Sigmoid colon (tissue), 7 donors: Measurements from ENCODE around the gene PCDHGA11. TPM values are rescaled to one million over a fixed set of nuclear protein-coding genes. Genes with fewer than 3 reads are reported as not detected.
"Not testable (repeated sequence)": the region's sequence is repeated elsewhere in the genome, so short reads cannot be mapped to it uniquely, and the experiment has no call there.

Experiments used
- DNase-seq: peaks from one replicate; pipeline ENCODE4 v3.0.0-alpha.2; 2019
- H3K27ac ChIP-seq, 4 donors: fragments of 200-600 bp; sonication (generic); one replicate each; pipeline ENCODE4 v1.5.1; 2016 to 2019; ENCODE audit warnings: mild to moderate bottlenecking in 1 of 4
- H3K27me3 ChIP-seq, 3 donors: fragments of 200-600 bp; sonication (generic); one replicate each; pipeline ENCODE4 v1.5.1; 2019; ENCODE audit warnings: mild to moderate bottlenecking in 1 of 3
- H3K36me3 ChIP-seq, 4 donors: fragments of 200-600 bp; sonication (generic); one replicate each; pipeline ENCODE4 v1.5.1; 2016 to 2019
- H3K4me1 ChIP-seq, 4 donors: fragments of 200-600 bp; sonication (generic); one replicate each; pipeline ENCODE4 v1.5.1; 2017 to 2019
- H3K4me3 ChIP-seq, 4 donors: fragments of 200-600 bp; sonication (generic); one replicate each; pipeline ENCODE4 v1.5.1; 2017 to 2019; ENCODE audit warnings: mild to moderate bottlenecking in 2 of 4, moderate library complexity in 1 of 4
- H3K9me3 ChIP-seq, 4 donors: fragments of 200-600 bp in 3 of 4; sonication (generic) in 3 of 4; one replicate each; pipeline versions ENCODE4 v1.5.1 to v1.6.1; 2013 to 2019
- EP300 ChIP-seq, 4 donors: sonication (generic); formaldehyde crosslinking; IDR thresholded peaks; one replicate each; pipeline ENCODE4 v1.6.1; 2017; ENCODE audit warnings: antibody characterized with exemption in 4 of 4
- POLR2A ChIP-seq, 2 donors: fragments of 450-650 bp; IDR thresholded peaks; one replicate each; pipeline ENCODE4 v1.6.1; 2016; ENCODE audit warnings: antibody characterized with exemption in 2 of 2, mild to moderate bottlenecking in 2 of 2, moderate library complexity in 2 of 2
- POLR2AphosphoS5 ChIP-seq, 4 donors: sonication (generic); formaldehyde crosslinking; IDR thresholded peaks; one replicate each; pipeline ENCODE4 v1.6.1; 2017; ENCODE audit warnings: antibody characterized with exemption in 4 of 4
- WGBS, 2 donors: extraction: QIAGEN DNeasy Blood & Tissue Kit; methylation state at CpG; one replicate each; pipeline ENCODE4 v1.1.7; 2013; 5-methylcytosine and 5-hydroxymethylcytosine counted together
- intact Hi-C: fragments of 100-400 bp; cut with DNase I; formaldehyde crosslinking; loops from one replicate; pipeline ENCODE4 v1.15.1; 2023
- polyA plus RNA-seq, 3 donors: library from polyadenylated mRNA; stranded (reverse); fragments of 200-250 nt; gene quantifications; one replicate each; pipeline ENCODE4 v1.2.3, GENCODE V29; 2013
- total RNA-seq, 4 donors: library from RNA; depleted of rRNA; stranded (reverse); fragments of >200 nt; gene quantifications; one replicate each; pipeline ENCODE4 v1.1.0, GENCODE V29; 2016
- TF ChIP-seq, protein P1 (sequence below), 4 experiments: fragments of 450-650 bp in 3 of 4; fragments of 200-600 bp in 1 of 4; IDR thresholded peaks; one replicate each; pipeline ENCODE4 v1.5.1; 2016 to 2019; ENCODE audit warnings: antibody characterized with exemption in 4 of 4, mild to moderate bottlenecking in 3 of 4, moderate library complexity in 2 of 4
- donor health status: healthy with polysubstance abuse.
- donor health status: Bipolar disorder and iron deficiency.
- donor health status: healthy.

The PCDHGA11 gene
- total and polyA plus RNA-seq, 7 donors = 0.89 to 10.8 (median 6.7) TPM; not detected in 2

- Histone ChIP-seq H3K9me3 (peaks cover 37 to 89% (median 73%) of the 10 kb centered on the region in 4 donors), H3K4me1 (no peaks in the 10 kb centered on the region), H3K27ac (no peak overlapping the region), H3K4me3 (no peak overlapping the region), H3K36me3 (peaks cover 0 to 6% (median 0%) of the 10 kb centered on the region in 4 donors), H3K27me3 (peaks cover 0 to 9% (median 0%) of the 10 kb centered on the region in 3 donors)
- no peak for DNase-seq
- 58 to 71% methylated on average over 43 of the region's 43 CpGs for WGBS, 2 donors
- intact Hi-C loops = no loop called here
- no peak for TF ChIP-seq EP300 (IDR thresholded peaks at IDR 0.05)
- TF ChIP-seq POLR2AphosphoS5 (IDR thresholded peaks at IDR 0.05) = no peak
- TF ChIP-seq, protein P1, sequence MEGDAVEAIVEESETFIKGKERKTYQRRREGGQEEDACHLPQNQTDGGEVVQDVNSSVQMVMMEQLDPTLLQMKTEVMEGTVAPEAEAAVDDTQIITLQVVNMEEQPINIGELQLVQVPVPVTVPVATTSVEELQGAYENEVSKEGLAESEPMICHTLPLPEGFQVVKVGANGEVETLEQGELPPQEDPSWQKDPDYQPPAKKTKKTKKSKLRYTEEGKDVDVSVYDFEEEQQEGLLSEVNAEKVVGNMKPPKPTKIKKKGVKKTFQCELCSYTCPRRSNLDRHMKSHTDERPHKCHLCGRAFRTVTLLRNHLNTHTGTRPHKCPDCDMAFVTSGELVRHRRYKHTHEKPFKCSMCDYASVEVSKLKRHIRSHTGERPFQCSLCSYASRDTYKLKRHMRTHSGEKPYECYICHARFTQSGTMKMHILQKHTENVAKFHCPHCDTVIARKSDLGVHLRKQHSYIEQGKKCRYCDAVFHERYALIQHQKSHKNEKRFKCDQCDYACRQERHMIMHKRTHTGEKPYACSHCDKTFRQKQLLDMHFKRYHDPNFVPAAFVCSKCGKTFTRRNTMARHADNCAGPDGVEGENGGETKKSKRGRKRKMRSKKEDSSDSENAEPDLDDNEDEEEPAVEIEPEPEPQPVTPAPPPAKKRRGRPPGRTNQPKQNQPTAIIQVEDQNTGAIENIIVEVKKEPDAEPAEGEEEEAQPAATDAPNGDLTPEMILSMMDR (IDR thresholded peaks at IDR 0.05) = no peak
- no peak for TF ChIP-seq POLR2A (IDR thresholded peaks at IDR 0.05)
Observed at GRCh38 chr5:141384471-141385267, 36.2 kb upstream of the PCDHGA11 start.

DNA sequence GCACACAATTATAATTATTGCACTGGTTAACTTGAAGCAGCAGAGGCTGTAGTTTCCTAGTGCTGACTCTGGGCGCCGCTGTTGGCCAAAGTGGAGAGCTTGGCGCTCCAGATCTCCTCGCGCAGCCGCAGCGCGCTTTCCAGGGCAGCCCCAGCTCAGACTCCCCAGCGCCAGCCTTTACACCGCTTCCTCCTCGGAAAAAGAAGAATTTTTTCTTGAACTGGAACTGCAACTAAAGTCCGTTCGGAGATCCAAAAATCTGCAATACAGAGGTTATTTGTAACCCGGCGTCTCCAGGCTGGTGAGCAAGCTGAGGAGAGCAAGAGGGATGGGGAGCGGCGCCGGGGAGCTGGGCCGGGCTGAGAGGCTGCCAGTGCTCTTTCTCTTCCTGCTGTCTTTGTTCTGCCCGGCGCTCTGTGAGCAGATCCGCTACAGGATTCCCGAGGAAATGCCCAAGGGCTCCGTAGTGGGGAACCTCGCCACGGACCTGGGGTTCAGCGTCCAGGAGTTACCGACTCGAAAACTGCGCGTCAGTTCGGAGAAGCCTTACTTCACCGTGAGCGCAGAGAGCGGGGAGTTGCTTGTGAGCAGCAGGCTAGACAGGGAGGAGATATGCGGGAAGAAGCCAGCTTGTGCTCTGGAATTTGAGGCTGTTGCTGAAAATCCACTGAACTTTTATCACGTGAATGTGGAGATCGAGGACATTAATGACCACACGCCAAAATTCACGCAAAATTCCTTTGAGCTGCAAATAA, 33.1 kb upstream of the PCDHGA11 start, which contains the start of gene PCDHGB4:
Gene PCDHGB4 (plus strand): TSS at position 142 of the 755 bp plus-strand sequence. CDS start 187 bp downstream, at position 329.
- TF ChIP-seq, protein P1 (IDR thresholded peaks at IDR 0.05) = peak in 1 of 4 experiments; percentile 13
- H3K27me3 ChIP-seq, H3K36me3 ChIP-seq, H3K4me1 ChIP-seq, intact Hi-C loops, H3K4me3 ChIP-seq, DNase-seq, H3K27ac ChIP-seq: not testable (repeated sequence)
- WGBS, 2 donors = 17 to 42% methylated on average over 21 to 22 of the region's 40 CpGs
- H3K9me3 ChIP-seq = peaks cover 39 to 95% (median 73%) of the 10 kb centered on the region in 4 donors

DNA sequence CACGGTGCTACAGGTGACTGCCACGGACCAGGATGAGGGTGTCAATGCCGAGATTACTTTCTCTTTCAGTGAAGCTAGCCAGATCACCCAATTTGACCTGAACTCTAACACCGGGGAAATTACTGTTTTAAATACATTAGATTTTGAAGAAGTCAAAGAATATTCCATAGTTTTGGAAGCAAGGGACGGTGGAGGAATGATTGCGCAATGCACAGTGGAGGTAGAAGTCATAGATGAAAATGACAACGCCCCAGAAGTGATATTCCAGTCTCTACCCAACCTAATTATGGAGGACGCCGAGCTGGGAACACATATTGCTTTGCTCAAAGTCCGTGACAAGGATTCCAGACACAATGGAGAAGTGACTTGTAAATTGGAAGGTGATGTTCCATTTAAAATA, 32.2 kb upstream of the PCDHGA11 start:
- TF ChIP-seq POLR2A (IDR thresholded peaks at IDR 0.05) (no peak), POLR2AphosphoS5 (IDR thresholded peaks at IDR 0.05) (no peak), EP300 (IDR thresholded peaks at IDR 0.05) (no peak)
- TF ChIP-seq, protein P1 (IDR thresholded peaks at IDR 0.05) = no peak
- peaks cover 40 to 95% (median 73%) of the 10 kb centered on the region in 4 donors for H3K9me3 ChIP-seq
- WGBS, 2 donors = 51 to 64% methylated on average over 10 of the region's 10 CpGs
- no peak for DNase-seq
- no peak overlapping the region for H3K4me3 ChIP-seq
- intact Hi-C loops = no loop called here
- H3K27me3 ChIP-seq = peaks cover 0 to 12% (median 0%) of the 10 kb centered on the region in 3 donors
- no peaks in the 10 kb centered on the region for H3K4me1 ChIP-seq
- no peak overlapping the region for H3K27ac ChIP-seq
- H3K36me3 ChIP-seq = peaks cover 0 to 6% (median 0%) of the 10 kb centered on the region in 4 donors

DNA sequence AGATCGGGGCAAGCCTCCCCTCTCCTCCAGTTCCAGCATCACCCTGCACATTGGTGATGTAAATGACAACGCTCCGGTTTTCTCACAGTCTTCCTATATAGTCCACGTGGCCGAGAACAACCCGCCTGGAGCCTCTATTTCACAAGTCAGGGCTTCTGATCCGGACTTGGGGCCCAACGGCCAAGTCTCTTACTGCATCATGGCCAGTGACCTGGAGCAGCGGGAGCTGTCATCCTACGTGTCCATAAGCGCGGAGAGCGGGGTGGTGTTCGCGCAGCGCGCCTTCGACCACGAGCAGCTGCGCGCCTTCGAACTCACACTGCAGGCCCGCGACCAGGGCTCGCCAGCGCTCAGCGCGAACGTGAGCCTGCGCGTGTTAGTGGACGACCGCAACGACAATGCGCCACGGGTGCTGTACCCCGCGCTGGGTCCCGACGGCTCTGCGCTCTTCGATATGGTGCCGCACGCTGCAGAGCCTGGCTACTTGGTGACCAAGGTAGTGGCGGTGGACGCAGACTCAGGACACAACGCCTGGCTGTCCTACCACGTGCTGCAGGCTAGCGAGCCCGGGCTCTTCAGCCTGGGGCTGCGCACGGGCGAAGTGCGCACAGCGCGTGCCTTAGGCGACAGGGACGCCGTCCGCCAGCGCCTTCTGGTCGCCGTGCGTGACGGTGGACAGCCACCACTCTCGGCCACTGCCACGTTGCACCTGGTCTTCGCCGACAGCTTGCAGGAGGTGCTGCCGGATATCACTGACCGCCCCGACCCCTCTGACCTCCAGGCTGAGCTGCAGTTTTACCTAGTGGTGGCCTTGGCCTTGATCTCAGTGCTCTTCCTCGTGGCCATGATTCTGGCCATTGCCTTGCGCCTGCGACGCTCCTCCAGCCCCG, 31.5 kb upstream of the PCDHGA11 start:
- intact Hi-C loops = no loop called here
- H3K9me3 ChIP-seq = peaks cover 37 to 95% (median 72%) of the 10 kb centered on the region in 4 donors
- H3K4me3 ChIP-seq = no peak overlapping the region
- no peak overlapping the region for H3K27ac ChIP-seq
- H3K36me3 ChIP-seq = peaks cover 0 to 6% (median 0%) of the 10 kb centered on the region in 4 donors
- no peaks in the 10 kb centered on the region for H3K4me1 ChIP-seq
- 45 to 73% methylated on average over 77 of the region's 77 CpGs for WGBS, 2 donors
- TF ChIP-seq POLR2AphosphoS5 (IDR thresholded peaks at IDR 0.05) = no peak
- TF ChIP-seq, protein P1 (IDR thresholded peaks at IDR 0.05) = no peak
- TF ChIP-seq POLR2A (IDR thresholded peaks at IDR 0.05) = no peak
- TF ChIP-seq EP300 (IDR thresholded peaks at IDR 0.05) = no peak
- peaks cover 0 to 17% (median 0%) of the 10 kb centered on the region in 3 donors for H3K27me3 ChIP-seq
- DNase-seq = no peak
